HG03565 (cell line): Measurements from ENCODE around the gene JPT2.

Source experiments
- ATAC-seq: cut with Tn5 transposase; IDR thresholded peaks from one replicate; pipeline ENCODE4 v1.9.1; 2021; ENCODE audit warnings: mild to moderate bottlenecking, moderate library complexity; ENCODE audit not compliant: unreplicated experiment

Gene JPT2

GRCh38 chr16:1651094-1651973 lies 26.7 kb upstream of the JPT2 start:
- no peak for ATAC-seq

- ATAC-seq: no peak
Measured at GRCh38 chr16:1651974-1652312, 26.1 kb upstream of the JPT2 start.

GRCh38 chr16:1653023-1653422 lies 25.1 kb upstream of the JPT2 start:
- ATAC-seq: no peak

- ATAC-seq: no peak
Measured at GRCh38 chr16:1654505-1655268, 23.4 kb upstream of the JPT2 start.

- no peak for ATAC-seq
Measured at GRCh38 chr16:1655269-1655807, 22.7 kb upstream of the JPT2 start.

GRCh38 chr16:1655909-1656807 lies 21.9 kb upstream of the JPT2 start:
- ATAC-seq: no peak

GRCh38 chr16:1656808-1657617 lies 21.1 kb upstream of the JPT2 start:
- ATAC-seq: no peak

- ATAC-seq: no peak
Measured at GRCh38 chr16:1657841-1658240, 20.2 kb upstream of the JPT2 start.

GRCh38 chr16:1659031-1659430 lies 19.0 kb upstream of the JPT2 start:
- no peak for ATAC-seq

GRCh38 chr16:1661826-1662225 lies 16.3 kb upstream of the JPT2 start:
- ATAC-seq: no peak

GRCh38 chr16:1662543-1662942 lies 15.5 kb upstream of the JPT2 start:
- no peak for ATAC-seq

GRCh38 chr16:1665829-1666228 lies 12.2 kb upstream of the JPT2 start:
- ATAC-seq: no peak

- ATAC-seq: no peak
Measured at GRCh38 chr16:1666316-1666715, 11.8 kb upstream of the JPT2 start.

GRCh38 chr16:1667271-1667670 lies 10.8 kb upstream of the JPT2 start:
- ATAC-seq: no peak

GRCh38 chr16:1667916-1668315 lies 10.2 kb upstream of the JPT2 start:
- ATAC-seq: no peak

- no peak for ATAC-seq
Measured at GRCh38 chr16:1668612-1669319, 9.3 kb upstream of the JPT2 start.

GRCh38 chr16:1669698-1670097 lies 8.4 kb upstream of the JPT2 start:
- ATAC-seq: no peak

GRCh38 chr16:1670371-1670770 lies 7.7 kb upstream of the JPT2 start:
- no peak for ATAC-seq

- ATAC-seq: no peak
Measured at GRCh38 chr16:1670866-1671265, 7.2 kb upstream of the JPT2 start.
